IgD-negative memory B cell (primary cell): ENCODE data around the gene GGTLC1. TPM values are rescaled to one million over a fixed set of nuclear protein-coding genes. Genes with fewer than 3 reads are reported as not detected.

Experiments used
- H3K27ac Mint-ChIP-seq, 3 donors: one replicate each; pipeline ENCODE4 v1.8.0; 2020 to 2022; ENCODE audit warnings: mild to moderate bottlenecking in 3 of 3, mixed read lengths in 3 of 3, moderate library complexity in 1 of 3
- H3K27me3 Mint-ChIP-seq: one replicate; pipeline ENCODE4 v1.8.0; 2021; ENCODE audit warnings: mixed read lengths
- H3K36me3 Mint-ChIP-seq: one replicate; pipeline ENCODE4 v1.8.0; 2020; ENCODE audit warnings: mild to moderate bottlenecking, mixed read lengths
- H3K4me1 Mint-ChIP-seq, 3 donors: one replicate each; pipeline ENCODE4 v1.8.0; 2020 to 2022; ENCODE audit warnings: mixed read lengths in 3 of 3, mild to moderate bottlenecking in 1 of 3
- H3K4me3 Mint-ChIP-seq, 4 donors: one replicate each; pipeline ENCODE4 v1.8.0; 2020 to 2022; ENCODE audit warnings: mild to moderate bottlenecking in 4 of 4, mixed read lengths in 4 of 4, moderate library complexity in 3 of 4
- H3K9me3 Mint-ChIP-seq, 3 donors: one replicate each; pipeline ENCODE4 v1.8.0; 2020 to 2021; ENCODE audit warnings: mixed read lengths in 3 of 3, mild to moderate bottlenecking in 1 of 3
- polyA plus RNA-seq: library from polyadenylated mRNA; unstranded; fragments of 300-500 nt; fragmentation: Illumina TruSeq; gene quantifications from one replicate; pipeline ENCODE4 v1.2.3, GENCODE V29; 2021

GGTLC1 gene
- polyA plus RNA-seq = not detected

DNA sequence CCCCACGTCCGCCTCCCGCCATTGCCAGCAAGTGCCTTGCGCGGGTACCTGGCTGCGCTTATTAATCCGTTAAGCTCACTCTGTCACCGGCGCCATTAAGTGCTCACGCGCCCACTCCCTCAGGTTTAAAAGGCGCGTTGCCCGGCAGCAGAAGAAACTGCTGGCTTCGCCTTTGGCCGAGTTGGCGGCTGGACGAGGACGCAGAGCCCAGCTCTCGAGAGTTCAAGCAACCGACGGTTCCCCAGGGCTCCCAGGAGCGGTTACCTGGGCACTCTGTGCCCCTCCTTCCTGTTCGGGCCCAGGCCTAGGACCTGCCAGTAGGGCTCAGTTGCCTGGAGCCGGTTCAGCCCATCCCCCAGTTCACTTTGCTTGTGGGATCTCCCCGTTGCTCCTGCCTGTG is at the start of gene GGTLC1:
GGTLC1 (minus strand) TSS at position 219 of the 400 bp plus-strand sequence. CDS start 2,168 bp downstream, outside the sequence.
- Mint-ChIP-seq H3K4me3 (no peak within 1 kb of the TSS), H3K27me3 (no peaks in the 10 kb centered on the region), H3K36me3 (peaks cover 2% of the 10 kb centered on the region), H3K4me1 (no peaks in the 10 kb centered on the region), H3K27ac (no peak within 1 kb of the TSS), H3K9me3 (no peaks in the 10 kb centered on the region)

- no peaks in the 10 kb centered on the region for H3K27me3 Mint-ChIP-seq
- H3K4me1 Mint-ChIP-seq = peaks cover 7 to 12% (median 9%) of the 10 kb centered on the region in 3 donors
- H3K9me3 Mint-ChIP-seq = peaks cover 0 to 2% (median 0%) of the 10 kb centered on the region in 3 donors
- no peak overlapping the region for H3K4me3 Mint-ChIP-seq
- no peaks in the 10 kb centered on the region for H3K36me3 Mint-ChIP-seq
- H3K27ac Mint-ChIP-seq = no peak overlapping the region
Observed at GRCh38 chr20:24034820-24035219, 46.2 kb upstream of the GGTLC1 start.

- Mint-ChIP-seq H3K36me3 (no peaks in the 10 kb centered on the region), H3K4me3 (no peak overlapping the region), H3K4me1 (peaks cover 7 to 12% (median 11%) of the 10 kb centered on the region in 3 donors), H3K27ac (no peak overlapping the region), H3K9me3 (peaks cover 0 to 2% (median 0%) of the 10 kb centered on the region in 3 donors), H3K27me3 (no peaks in the 10 kb centered on the region)
Observed at GRCh38 chr20:24033565-24033964, 45.0 kb upstream of the GGTLC1 start.

GRCh38 chr20:24033151-24033550 is 44.6 kb upstream of the GGTLC1 start:
- no peaks in the 10 kb centered on the region for H3K27me3 Mint-ChIP-seq
- H3K36me3 Mint-ChIP-seq = no peaks in the 10 kb centered on the region
- peak overlapping the region in 1 of 3 donors; percentile 3 for H3K27ac Mint-ChIP-seq
- peaks cover 7 to 12% (median 11%) of the 10 kb centered on the region in 3 donors for H3K4me1 Mint-ChIP-seq
- peaks cover 0 to 2% (median 0%) of the 10 kb centered on the region in 3 donors for H3K9me3 Mint-ChIP-seq
- no peak overlapping the region for H3K4me3 Mint-ChIP-seq

- Mint-ChIP-seq H3K27ac (peak overlapping the region; percentile 1 to 55 (median 3)), H3K27me3 (no peaks in the 10 kb centered on the region), H3K4me1 (peaks cover 11 to 17% (median 11%) of the 10 kb centered on the region in 3 donors), H3K4me3 (peak overlapping the region in 1 of 4 donors; percentile 34), H3K36me3 (no peaks in the 10 kb centered on the region), H3K9me3 (peaks cover 0 to 2% (median 0%) of the 10 kb centered on the region in 3 donors)
Observed at GRCh38 chr20:24032400-24032898, 43.9 kb upstream of the GGTLC1 start.

DNA sequence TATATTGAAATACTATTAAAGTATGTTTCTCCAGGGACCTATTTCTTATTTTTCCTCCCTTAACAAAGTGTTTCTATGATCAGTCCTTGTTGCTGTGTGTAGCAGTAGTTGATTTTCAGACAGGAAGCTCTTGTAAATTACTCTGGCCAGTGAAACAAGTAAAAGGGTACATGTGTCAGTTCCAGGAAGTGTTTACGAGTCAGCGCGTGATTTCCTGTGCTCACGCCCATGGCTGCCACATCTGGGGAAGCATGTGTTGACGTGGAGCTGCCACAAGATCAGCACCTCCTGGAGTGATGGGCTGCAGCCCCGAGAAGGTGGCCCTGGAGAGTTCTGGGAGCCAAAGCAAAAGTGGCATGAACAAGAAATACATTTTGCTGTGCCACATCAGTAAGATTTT is 38.6 kb upstream of the GGTLC1 start:
- Mint-ChIP-seq H3K4me1 (peaks cover 12 to 16% (median 15%) of the 10 kb centered on the region in 3 donors), H3K27ac (peak overlapping the region; percentile 40 to 83 (median 70)), H3K9me3 (peaks cover 0 to 3% (median 0%) of the 10 kb centered on the region in 3 donors), H3K4me3 (peak overlapping the region in 2 of 4 donors; percentile 82 to 86), H3K27me3 (peaks cover under 1% of the 10 kb centered on the region), H3K36me3 (peaks cover 2% of the 10 kb centered on the region)

GRCh38 chr20:24022621-24023180 is 34.1 kb upstream of the GGTLC1 start:
- Mint-ChIP-seq H3K36me3 (peaks cover 2% of the 10 kb centered on the region), H3K9me3 (peaks cover 0 to 3% (median 0%) of the 10 kb centered on the region in 3 donors), H3K4me1 (peaks cover 9 to 11% (median 10%) of the 10 kb centered on the region in 3 donors), H3K4me3 (no peak overlapping the region), H3K27me3 (peaks cover 6% of the 10 kb centered on the region), H3K27ac (no peak overlapping the region)

GRCh38 chr20:24018796-24019195 is 30.2 kb upstream of the GGTLC1 start:
- no peak overlapping the region for H3K27ac Mint-ChIP-seq
- H3K4me1 Mint-ChIP-seq = no peaks in the 10 kb centered on the region
- peaks cover 2% of the 10 kb centered on the region for H3K36me3 Mint-ChIP-seq
- H3K9me3 Mint-ChIP-seq = no peaks in the 10 kb centered on the region
- H3K27me3 Mint-ChIP-seq = peaks cover 12% of the 10 kb centered on the region
- H3K4me3 Mint-ChIP-seq = no peak overlapping the region

DNA sequence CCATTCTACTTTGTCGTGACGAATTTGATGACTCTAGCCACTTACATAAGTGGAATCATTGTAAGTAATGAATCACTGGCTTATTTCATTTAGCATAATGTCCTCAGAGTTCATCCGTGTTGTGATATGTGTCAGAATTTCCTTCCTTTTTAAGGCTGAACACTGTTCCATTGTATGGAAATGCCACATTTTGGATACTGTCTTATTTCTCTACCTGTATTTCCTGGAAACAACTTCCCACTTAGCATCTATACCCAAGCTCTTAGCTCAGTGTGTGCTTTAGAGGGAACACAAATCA is 28.8 kb upstream of the GGTLC1 start:
- no peak overlapping the region for H3K4me3 Mint-ChIP-seq
- H3K27ac Mint-ChIP-seq = no peak overlapping the region
- H3K4me1 Mint-ChIP-seq = no peaks in the 10 kb centered on the region
- no peaks in the 10 kb centered on the region for H3K36me3 Mint-ChIP-seq
- peaks cover 12% of the 10 kb centered on the region for H3K27me3 Mint-ChIP-seq
- no peaks in the 10 kb centered on the region for H3K9me3 Mint-ChIP-seq

DNA sequence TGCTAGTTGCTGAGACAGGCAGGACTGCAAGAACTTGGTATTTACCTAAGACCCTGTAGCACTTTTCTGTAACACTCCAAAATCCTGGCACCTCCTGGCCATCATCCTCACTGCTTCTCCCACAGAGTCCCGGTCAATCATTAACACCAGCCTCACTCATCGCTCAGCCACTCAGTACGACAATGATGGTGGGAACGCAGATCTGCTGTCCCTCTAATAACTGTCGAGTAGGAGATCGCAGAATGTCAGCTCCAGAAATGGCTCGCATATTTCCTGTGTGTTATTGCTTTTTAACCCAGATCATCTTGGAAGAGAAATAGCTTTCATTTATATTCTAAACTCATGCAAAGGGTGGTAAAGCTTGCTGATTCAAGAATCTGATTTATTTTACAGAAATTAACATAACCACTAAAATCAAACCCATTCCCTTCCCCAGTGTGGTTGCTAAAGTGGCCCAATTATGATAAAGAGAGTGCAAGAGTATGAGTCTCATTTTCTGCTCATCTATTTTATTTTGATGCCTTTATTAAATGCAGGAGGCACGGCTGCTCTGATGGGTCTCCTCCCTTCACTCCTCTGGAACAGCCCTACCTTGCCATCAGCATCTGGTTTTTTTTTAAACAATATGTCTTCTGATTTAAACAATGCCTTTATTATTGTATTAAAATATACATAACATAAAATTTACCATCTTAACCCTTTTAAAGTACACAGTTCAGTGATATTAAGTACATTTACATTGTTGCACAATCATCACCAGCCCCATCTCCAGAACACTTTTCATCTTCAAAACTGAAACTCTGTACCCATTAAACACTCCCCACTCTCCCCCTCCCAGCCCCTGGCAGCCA is 28.3 kb upstream of the GGTLC1 start:
- Mint-ChIP-seq H3K4me1 (no peaks in the 10 kb centered on the region), H3K27me3 (peaks cover 10% of the 10 kb centered on the region), H3K27ac (no peak overlapping the region), H3K36me3 (no peaks in the 10 kb centered on the region), H3K9me3 (no peaks in the 10 kb centered on the region), H3K4me3 (no peak overlapping the region)

DNA sequence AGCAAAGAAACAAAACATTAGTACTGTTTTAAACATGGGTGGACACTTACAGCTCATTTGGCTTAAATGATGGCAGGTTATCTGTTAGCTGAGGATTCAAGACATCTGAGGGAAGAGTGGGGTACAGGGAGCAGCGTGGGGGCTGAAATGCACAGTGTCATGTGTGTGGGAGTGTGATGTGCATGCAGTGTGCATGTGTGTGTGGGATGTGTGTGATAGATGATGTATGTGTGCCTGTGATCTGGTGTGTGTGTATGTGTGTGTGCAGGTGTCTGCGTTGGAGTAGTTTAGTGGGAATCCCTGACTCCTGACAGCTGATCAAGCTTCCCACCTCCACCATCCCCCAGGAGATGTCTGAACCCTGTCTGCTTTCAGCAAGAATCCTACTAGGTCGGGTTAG is 25.4 kb upstream of the GGTLC1 start:
- Mint-ChIP-seq H3K9me3 (no peaks in the 10 kb centered on the region), H3K4me3 (no peak overlapping the region), H3K36me3 (no peaks in the 10 kb centered on the region), H3K27ac (no peak overlapping the region), H3K27me3 (peaks cover 10% of the 10 kb centered on the region), H3K4me1 (no peaks in the 10 kb centered on the region)

DNA sequence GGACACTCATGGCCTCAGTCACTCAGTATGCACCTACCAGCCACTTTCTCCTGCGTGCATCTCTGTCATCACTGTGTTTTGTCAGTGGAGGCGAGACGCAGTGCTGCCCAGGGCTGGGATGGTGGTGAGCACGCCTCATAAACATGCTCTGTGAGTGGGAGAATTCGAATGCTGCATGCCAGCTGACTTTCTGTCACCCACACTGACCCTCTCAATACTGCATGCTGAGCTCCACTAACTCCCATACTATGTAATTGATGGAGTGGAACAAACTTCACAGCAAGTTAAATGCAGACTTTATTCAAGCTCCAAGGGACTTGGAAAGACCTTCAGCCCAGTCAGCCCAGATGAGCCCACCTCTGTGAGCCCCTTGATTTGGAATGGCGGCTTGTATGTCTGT is 22.7 kb upstream of the GGTLC1 start:
- Mint-ChIP-seq H3K9me3 (no peaks in the 10 kb centered on the region), H3K4me3 (no peak overlapping the region), H3K36me3 (no peaks in the 10 kb centered on the region), H3K27me3 (peaks cover 6% of the 10 kb centered on the region), H3K4me1 (no peaks in the 10 kb centered on the region), H3K27ac (no peak overlapping the region)

DNA sequence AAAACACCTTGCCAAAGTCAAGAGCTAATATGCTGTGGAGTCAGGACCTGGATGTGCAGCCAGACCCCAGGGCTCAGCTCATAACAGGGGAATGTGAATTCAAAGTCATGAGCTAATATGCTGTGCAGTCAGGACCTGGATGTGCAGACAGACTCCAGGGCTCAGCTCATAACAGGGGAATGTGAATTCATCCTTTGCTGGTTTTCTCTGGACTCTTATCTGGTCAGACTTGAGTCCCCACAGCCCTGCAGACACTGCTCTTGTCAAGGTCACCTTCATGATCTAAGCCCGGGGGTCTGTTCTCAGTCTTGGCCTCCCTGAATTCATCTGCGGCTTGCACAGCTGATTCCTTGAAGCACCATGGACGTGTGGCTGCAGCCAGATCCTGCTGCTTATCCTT is 19.2 kb upstream of the GGTLC1 start:
- Mint-ChIP-seq H3K4me3 (no peak overlapping the region), H3K9me3 (peaks cover 0 to 2% (median 0%) of the 10 kb centered on the region in 3 donors), H3K4me1 (peaks cover 0 to 3% (median 0%) of the 10 kb centered on the region in 3 donors), H3K27ac (no peak overlapping the region), H3K36me3 (no peaks in the 10 kb centered on the region), H3K27me3 (peaks cover 2% of the 10 kb centered on the region)

GRCh38 chr20:24007073-24007595 is 18.6 kb upstream of the GGTLC1 start:
- Mint-ChIP-seq H3K4me1 (peaks cover 0 to 8% (median 1%) of the 10 kb centered on the region in 3 donors), H3K4me3 (no peak overlapping the region), H3K36me3 (no peaks in the 10 kb centered on the region), H3K27ac (no peak overlapping the region), H3K9me3 (peaks cover 0 to 2% (median 0%) of the 10 kb centered on the region in 3 donors), H3K27me3 (peaks cover 2% of the 10 kb centered on the region)

DNA sequence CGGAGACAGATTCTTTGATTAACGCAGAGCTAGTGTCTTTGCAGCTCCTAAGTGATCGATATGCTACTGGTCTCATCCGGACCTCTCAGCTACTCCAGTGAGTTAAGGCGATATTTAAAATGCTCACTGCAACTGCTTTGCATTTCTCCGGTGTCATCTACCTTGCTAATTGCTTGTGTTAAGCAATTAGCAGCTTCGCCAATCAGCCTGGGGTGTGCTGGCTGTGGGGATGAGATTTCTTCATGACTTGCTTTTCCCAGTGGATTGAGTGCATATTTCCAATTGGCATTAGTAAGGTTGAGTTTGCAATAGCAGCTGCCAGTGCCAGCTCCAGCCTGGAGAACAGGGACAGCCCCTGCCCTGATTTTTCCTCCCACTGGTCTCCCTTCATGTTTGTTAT is 18.0 kb upstream of the GGTLC1 start:
- no peak overlapping the region for H3K4me3 Mint-ChIP-seq
- no peaks in the 10 kb centered on the region for H3K27me3 Mint-ChIP-seq
- peaks cover 0 to 10% (median 6%) of the 10 kb centered on the region in 3 donors for H3K4me1 Mint-ChIP-seq
- H3K9me3 Mint-ChIP-seq = peaks cover 0 to 2% (median 0%) of the 10 kb centered on the region in 3 donors
- no peaks in the 10 kb centered on the region for H3K36me3 Mint-ChIP-seq
- no peak overlapping the region for H3K27ac Mint-ChIP-seq
